ENCODE measurements around the gene TRAPPC2L.
"Not testable (repeated sequence)": the region's sequence is repeated elsewhere in the genome, so short reads cannot be mapped to it uniquely, and the experiment has no call there.

The TRAPPC2L gene

DNA sequence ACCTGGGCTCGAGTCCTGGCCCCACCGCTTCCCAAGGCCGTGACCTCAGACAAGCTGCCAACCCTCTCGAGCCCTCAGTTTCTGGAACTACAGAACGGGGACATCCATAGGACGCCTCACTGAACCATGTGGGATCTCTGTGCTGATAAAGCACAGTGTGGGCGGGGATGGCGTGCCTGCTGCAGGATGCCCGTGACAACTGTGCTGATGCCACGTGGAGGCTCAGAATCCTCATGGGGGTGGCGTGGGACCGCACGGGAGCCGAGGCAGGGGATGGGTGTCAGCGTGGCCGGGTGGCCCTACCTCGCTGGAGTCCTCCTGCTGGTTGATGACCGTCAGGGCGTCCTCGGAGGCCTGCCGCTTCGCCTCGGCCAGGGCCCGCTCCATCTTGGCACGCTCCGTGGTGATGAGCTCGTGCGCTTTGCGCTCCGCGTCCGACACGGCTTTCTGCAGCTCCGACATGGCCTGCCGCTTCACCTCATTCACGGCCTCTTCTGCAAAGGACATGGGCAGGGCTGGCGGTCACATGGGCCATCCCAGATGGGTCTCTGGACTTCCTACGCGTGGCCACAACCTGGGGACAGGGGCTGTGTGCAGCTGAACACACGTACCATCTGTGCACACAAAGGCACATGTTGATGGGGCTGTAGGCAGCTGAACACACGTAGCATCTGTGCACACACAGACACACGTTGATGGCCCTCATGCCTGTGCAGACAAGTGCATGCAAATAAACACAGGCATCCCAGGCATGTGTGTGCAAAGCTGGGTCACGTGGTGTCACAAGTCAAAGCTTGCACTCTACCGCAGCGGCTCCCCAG, 22.2 kb downstream of the TRAPPC2L start:
- no peak for FAIRE-seq

DNA sequence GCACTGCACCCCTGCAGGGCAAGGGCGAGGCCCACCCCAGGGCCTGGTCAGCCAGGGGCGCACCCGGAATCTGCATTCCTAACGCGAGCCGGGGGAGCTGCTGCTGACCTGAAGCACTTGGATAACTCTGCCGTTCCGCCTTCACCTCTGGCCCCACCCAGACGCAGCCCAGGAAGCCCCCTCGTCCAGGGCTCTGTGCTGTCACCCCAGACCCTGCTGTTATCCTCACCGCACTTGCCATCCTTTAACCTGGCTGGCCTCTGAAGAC, 22.8 kb downstream of the TRAPPC2L start:
- no peak for FAIRE-seq

DNA sequence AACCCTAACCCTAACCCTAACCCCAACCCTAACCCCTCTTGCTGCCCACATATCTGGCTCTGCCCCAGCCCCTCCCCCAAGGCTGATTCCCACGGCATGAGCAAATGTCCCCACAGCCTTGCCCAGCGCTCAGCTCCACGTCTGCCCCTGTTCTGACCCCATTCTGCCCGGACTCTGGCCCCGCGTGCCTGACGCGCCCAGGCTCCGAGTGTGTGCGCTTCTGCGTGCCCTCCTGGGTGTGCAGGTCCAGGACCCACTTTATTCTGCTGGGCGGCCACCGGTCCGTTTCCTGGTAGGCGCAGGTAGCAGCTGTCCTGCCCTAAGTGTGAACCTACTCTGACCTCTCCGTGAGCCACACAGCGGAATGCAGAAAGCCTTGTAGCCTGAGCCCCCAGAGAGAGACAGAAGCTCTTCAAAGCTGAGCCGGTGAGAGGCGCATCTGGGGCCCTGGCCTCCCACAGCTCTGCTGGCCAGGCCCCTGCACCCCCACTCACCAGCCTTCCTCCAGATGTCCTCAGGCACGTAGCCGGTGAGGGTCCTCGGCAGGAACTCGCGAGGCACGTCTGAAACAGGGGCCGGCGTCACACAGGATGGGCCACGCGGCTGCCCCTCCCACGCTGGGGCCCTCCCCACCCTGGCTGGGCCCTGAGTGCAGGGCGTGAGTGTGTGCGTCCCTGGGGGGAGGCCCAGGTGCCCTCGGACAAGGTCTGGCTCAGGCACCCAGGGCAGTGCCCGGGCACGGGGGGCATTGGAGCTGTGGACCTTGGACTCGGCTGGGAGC, 23.5 kb downstream of the TRAPPC2L start:
- FAIRE-seq, result no peak

DNA sequence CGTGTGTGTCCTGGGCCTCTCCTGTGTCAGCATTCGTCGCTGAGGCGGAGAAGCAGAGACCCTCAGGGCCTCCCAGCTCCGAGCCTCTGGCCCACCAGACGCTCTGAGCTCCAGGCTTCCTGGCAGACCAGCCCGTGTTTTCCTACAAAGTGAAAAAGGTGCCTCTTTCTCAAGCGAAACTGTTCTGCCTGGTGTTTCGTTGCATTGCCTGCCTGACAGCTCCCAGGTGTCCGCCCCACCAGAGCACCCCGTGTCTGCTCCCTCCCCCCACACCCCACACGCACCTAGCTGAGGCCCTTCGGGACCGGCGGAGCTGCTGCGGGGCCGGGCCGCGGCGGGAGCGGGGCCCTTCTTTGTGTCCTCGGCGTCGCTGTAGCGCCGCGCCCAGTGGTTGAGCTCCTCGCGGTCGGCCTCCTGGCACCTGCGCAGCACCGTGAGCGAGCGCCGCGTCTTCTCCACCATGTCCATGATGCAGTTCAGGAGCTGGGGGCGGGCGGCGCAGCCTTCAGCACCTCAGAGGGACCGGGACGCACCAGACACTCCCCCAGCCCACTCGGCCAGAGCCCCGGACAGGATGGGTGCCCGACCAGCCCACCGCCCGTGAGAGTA, 24.2 kb downstream of the TRAPPC2L start:
- no peak for FAIRE-seq

DNA sequence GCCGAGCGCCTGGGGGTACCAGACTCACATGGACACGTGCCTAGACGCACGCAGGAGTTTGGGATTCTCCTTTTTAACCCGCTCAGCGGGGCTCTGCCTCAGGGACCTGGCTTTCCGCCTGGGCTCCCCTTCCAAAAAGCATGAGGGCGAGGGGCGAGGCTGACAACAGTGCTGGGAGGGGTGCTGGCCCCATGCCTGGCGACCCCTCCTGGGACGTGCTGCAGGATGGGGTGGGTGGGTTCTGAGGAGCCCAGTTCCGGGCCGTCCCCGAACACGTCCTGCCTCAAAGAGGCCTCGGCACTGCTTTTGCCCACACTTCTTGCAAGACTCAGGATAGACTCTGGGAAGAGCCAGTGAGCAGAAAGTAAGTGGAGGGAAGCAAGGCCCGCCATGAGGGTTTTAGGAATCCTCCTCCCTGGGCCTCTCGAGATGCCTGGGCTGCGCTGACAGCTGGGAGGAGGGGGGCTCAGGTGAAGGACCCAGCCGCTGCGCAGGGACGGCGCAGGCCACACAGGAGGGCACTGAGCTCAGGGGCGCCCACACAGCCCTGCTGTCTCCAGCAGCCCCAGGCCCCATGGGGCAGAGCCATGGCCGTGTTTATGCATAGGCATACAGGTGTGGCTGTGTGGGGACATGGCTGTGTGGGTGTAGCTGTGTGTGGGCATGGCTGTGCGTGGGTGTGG, 24.9 kb downstream of the TRAPPC2L start:
- no peak for FAIRE-seq

DNA sequence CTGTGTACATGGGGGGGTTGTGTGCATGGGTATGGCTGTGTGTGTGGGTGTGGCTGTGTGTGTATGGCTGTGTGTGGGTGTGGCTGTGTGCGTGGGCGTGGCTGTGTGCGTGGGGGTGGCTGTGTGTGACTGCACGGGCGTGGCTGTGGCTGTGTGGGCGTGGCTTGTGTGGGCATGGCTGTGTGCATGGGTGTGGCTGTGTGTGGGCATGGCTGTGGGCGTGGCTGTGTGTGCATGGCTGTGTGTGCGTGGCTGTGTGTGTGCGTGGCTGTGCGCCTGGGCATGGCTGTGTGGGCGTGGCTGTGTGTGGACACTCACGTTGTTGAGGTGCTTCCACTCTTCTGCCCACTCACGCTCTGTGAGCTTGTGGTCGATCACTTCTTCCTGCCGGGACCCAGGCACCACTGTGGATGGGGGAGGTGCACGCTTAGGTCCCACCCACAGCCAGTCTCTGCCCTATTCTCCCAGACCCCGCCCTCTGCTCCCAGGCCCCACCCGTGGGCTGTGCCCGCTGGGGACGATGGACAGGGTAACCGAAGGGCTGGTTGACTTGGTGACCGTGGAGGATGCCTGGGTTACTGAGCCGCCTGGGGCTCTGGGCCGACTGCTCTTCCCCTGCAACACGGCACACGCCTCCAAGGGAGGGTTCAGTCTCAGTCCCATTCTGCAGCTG, 25.6 kb downstream of the TRAPPC2L start:
- FAIRE-seq, result no peak

DNA sequence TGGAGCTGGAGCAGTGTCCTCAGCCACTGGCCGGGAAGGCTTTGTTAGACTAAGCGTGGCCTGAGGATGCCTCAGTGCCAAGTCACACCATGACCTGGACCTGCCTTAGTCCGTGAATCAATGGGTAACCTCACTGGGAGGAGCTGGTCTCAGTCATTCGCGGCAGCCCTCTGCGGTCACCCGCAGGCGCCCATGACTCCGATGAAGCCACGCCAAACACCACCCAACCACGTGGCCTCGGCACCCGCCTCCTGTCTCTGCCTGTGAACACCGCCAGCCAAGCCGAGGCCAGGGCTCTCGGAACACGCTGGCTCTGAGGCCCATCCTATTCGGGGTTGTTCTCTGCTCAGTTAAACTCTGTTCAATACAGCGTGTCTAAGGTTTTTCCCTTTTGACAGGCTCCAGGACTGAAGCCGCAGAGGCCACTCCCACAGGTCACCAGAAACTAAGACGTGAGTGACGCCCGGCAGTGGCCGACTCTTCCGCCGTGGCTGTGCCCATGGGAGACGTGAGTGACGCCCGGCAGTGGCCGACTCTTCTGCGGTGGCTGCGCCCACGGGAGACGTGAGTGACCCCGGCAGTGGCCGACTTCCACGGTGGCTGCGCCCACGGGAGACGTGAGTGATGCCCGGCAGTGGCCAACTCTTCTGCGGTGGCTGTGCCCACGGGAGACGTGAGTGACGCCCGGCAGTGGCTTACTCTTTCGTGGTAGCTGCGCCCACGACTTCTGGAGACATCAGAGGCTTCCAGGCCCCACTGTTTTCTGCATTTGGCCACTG, 26.4 kb downstream of the TRAPPC2L start:
- no peak for FAIRE-seq

DNA sequence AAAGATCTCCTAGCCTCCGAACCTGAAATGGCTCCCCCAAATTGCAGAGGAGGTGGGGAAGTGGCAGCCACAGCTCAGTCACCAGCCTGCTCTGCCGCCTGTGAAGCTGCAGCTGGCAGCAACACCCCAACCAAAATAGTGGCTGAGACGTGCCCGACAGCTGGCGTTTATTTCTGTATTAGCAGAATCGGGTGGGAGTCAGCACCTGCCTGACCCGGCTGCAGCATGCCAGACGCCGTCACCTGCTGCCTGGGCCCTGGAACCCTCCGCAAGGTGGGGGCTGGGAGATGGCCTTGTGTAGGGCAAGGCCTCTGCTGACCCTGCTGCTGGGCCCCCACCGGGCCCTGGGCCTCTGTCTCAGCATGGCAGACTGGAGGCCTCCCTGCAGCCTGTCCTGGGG, 27.0 kb downstream of the TRAPPC2L start:
- no peak for FAIRE-seq

DNA sequence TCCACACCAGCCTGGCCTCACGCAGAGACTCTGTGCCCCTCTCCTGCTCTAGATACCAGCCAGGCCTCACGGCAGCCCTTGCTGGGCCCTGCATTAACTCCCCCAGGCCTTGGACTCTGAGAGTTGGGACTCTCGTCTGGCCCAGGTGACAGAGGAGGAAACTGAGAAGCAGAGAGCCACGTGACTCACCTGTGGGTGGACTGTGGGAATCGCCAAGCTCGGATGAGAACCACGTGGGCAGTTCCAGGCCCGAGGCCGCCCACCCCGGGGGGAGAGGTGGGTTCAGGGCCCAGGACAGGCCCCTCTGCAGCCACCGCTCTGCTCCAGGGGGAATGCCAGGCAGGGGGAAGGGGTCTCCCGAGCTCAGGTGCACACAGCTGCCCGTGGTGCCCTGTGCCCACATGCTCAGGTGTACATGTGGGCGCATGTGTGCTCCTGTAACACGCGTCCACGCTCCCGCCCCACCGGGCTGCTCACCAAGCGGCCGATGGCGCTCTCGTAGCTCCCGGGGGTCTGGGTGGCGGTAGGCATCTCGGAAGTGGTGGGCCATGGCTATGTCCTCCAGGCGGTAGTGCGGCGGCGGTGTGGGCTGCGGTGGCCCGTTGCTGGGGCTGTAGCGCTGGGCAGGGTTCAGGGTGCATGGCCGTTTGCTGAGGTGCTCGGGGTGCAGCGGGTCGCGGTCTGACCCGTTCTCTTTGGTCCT, 27.8 kb downstream of the TRAPPC2L start:
- no peak for FAIRE-seq

DNA sequence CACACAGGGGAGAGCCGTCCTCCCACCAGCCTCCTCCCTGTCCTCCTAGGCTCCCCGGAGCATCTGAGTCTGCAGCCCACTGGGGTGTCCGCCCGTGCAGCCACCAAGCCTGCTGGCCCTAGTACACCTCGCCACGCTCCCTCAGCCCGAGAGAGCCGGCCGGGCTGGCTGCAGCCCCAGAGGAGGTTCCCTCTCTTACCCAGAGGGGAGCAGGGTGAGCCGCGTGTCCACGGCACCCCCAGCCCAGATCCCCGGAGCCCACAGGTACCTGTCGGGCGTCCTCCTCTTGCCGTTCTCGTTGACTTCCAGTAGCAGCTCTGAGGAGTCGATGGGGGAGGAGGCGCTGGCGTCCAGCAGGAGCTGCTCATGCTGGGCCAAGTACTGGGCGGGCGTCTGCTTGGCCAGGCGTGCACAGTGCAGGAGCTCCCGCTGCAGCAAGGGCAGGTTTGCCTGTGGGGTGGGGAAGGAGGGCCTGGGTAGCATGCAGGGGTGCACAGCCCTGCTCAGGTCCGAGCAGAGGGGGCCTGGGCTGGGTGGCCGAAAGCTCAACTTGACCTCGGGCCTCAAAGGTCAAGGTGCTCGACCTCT, 28.9 kb downstream of the TRAPPC2L start:
- FAIRE-seq, result no peak

DNA sequence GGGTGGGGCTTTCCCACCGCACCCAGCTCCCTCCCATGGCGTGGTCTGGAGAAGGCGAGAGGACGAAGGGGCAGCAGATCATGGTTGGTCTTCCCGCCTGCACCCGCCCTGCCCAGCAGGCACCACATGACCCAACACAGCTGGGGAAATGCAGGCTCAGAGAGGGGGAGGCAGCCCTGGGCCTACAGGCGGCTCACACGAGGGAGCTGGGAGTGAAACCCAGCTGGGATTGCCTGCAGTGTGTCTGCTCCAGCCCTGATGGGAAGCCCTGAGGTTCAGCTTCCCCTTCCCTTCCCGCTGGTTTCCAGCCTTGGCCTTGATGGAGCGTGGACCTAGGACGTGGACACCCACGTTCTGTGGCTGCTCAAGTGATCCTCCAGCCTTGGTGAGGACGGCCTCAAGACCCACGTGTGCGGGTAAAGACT, 29.5 kb downstream of the TRAPPC2L start:
- FAIRE-seq, result no peak

DNA sequence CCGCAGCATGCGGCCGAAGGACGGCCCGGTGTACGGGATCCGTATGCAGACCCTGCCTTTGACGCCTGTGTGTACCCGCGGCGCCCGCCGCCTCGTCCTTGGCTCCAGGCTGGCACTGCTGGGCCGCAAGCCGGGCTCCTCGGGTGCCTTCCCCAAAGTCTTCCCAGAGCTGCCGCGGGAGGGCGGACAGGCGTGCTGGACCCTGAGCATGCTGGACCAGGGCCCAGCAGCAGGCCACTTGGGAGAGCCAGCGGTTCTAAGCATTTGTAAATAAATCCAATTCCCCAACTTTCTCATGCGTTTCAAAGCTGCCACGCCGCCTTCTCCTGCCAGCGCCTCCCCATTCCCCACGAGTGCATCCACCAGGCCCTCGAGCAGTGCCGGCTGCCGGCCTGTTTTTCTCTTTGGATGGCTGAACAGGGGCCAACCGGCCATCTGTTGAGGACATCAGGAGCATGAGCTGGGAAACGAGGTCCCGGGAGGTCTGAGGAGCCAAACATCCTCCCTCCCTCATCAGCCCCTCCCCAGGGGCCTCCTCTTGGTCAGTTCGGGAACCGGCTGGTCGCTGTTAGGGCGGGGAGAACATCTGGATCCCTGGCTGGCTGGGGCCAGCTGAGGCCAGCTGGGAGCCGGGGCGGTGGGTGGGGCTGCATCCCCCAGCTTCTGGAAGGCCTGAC, 30.1 kb downstream of the TRAPPC2L start:
- FAIRE-seq, result no peak

DNA sequence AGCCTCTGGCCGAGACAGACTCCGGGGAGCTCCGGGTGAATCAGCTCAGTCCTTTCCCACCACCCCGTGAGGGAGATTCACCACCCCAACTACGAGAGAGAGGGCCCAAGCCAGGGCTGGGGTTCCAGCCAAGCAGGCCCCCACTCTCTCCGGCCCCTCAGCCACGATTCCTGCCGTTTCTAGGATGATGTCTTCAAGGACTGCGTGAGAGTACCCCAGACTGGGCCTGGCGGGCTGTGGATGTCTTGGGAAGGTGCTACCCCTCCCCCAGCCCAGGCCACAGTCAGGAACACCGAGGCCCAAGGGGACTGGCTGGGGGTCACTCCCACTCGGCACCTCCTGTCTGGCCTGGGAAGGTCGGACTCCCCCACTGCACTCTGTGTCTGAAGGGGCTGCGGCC, 31.1 kb downstream of the TRAPPC2L start:
- no peak for FAIRE-seq

DNA sequence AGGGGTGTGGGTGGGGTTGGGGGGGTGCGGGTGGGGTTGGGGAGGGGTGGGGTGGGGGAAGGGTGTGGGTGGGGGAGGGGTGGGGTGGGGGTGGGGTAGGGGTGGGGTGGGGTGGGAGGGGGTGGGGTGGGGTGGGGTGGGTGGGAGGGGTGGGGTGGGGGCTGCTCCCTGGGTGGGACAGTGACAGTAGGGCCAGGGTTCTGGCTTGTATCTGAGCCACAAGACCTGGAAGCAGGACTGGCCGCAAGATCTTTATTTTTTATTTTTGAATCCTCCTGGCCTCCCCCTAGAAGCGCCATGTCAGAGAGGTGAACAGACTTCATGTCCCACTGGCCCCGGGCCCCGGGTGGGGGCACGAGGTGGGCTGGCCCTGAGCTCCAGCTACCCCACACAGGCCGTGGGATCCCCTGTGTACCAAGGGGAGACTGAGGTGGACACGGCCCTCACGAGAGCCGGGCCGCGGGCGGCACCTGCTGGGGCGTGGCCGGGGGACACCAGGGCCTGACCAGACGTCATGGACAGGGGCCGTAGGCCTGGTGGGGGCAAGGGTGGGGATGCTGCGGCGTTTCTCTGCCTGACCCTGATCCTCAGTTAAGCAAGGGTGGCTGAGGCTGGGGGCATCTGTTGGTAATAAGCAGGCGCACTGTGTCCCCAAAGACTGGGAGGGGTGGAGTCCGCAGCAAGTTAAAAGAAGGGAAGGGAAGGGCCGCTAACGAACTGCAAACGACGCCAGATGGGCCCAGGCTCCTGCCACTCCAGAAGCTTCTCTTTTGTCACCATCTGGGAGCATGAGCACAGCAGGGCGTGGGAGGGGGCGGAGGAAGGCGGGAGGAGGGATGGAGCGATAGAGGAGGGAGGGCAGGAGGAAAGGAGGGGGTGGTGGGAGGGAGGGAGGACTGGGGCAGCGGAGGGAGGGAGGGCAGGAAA, 31.8 kb downstream of the TRAPPC2L start:
- FAIRE-seq, result no peak

DNA sequence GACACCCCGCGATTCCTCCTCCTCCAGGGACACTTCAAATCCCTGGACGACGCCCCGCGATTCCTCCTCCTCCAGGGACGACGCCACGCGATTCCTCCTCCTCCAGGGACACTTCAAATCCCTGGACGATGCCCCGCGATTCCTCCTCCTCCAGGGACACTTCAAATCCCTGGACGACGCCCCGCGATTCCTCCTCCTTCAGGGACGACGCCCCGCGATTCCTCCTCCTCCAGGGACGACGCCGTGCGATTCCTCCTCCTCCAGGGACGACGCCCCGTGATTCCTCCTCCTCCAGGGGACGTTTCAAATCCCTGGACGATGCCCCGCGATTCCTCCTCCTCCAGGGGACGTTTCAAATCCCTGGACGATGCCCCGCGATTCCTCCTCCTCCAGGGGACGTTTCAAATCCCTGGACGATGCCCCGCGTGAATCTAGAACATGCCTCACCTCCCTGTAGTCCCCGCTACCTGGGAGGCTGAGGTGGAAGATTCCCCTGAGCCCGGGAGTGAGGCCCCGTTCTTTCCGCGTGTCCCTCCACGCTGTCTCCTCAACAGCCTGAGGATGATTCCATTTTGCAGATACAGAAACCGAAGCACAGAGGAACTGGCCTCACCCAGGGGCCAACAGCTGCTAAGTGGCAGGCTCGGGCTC, 32.9 kb downstream of the TRAPPC2L start:
- not testable (repeated sequence) for FAIRE-seq

DNA sequence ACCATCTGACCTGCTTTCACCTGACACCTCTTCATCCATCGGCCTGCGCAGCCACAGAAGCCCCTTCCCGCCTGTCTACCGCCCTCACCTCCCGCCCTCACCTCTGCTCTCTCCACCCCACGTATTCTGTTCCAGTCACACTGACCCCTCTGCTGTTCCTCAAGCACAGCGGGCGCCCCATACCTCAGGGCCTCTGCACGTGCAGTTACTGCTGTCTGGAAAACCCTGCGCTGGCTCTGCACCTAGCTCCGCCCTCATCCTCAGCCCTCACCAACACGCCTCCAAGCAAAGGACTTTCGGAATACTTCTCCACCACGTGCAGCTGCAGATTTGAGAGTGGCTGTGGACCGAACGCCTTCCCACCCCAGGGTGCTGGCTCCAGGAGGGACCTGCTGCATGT, 34.2 kb downstream of the TRAPPC2L start:
- no peak for FAIRE-seq

DNA sequence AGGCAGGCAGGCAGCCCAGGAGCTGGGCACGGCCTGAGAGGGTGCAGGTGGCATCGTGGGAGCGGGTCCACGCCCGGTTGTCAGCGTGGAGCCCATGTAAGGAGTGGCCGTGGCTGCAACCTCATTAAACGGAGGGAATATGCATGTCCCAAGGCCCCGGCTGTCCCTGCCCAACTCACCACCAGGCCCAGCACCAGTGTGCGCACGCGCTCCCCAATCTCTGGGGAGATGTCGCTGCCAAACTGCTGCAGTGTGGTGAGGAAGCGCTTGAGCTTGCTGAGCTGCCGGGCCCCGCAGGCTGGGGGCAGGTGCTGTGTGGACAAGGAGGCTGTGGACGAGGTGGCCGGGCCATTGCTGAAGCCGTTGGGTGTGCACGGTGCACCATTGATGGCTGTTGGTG, 35.1 kb downstream of the TRAPPC2L start:
- FAIRE-seq, result no peak

DNA sequence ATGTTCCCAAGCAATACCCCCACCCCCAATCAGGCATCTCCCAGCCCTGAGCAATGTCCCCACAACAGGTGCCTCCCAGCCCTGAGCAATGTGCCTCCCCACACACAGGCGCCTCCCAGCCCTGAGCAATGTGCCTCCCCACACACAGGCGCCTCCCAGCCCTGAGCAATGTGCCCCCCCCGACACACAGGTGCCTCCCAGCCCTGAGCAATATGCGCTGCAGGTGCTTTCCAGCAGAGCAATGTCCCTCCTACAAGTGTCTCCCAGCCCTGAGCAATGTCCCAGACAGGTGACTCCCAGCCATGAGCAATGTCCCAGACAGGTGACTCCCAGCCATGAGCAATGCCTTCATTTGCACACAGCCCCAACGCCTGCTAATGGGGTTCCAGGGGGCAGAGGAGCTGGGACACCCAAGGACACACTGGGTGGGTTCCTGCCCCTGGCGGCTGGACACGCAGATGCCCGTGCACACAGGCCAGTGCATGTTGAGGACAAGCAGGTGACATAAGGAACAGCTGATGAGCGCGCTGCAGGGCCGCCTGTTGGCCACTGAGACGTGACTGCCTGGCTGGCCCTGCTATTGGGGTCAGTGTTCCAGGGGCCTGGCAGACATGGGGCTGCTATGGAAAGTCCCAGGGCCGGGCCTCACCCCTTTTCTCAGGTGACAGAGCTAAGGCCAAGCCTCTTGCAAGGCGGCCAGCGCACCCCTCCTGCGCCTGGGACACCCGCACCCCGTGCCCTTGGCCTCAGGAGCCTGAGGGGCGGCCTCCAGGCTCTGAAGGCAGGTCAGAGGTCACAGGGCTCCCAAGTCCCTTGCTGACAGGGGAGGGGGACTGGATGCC, 36.4 kb downstream of the TRAPPC2L start:
- FAIRE-seq, result no peak

Data from islet of Langerhans (tissue), 1 donor.